WTC11 (cell line): ENCODE results near the gene ABCA12. TPM values are rescaled to one million over a fixed set of nuclear protein-coding genes. Genes with fewer than 3 reads are reported as not detected.

Source experiments
- ATAC-seq: fragments of 200-7000 bp; cut with Tn5 transposase; 2 replicates; pipeline ENCODE4 v1.10.0; 2021; ENCODE audit warnings: mild to moderate bottlenecking, moderate library complexity
- CTCF ChIA-PET: fragments of 300-600 bp; sonication (Branson Sonifier 250); formaldehyde crosslinking; loops from one replicate; lab custom pipeline; 2021; ENCODE audit warnings: antibody characterized with exemption; lab: Charles Lee
- POLR2A ChIA-PET: fragments of 350-600 bp; sonication (Branson Sonifier 250); formaldehyde crosslinking; loops from one replicate; lab custom pipeline; 2021; ENCODE audit warnings: antibody characterized with exemption; lab: Charles Lee
- DNase-seq: peaks from one replicate; pipeline ENCODE4 v3.0.0; 2021; ENCODE audit warnings: low spot score
- H3K27ac Mint-ChIP-seq: 2 replicates; pipeline ENCODE4 v1.8.0; 2021; ENCODE audit warnings: mixed read lengths
- H3K27me3 Mint-ChIP-seq: 2 replicates; pipeline ENCODE4 v1.8.0; 2021; ENCODE audit warnings: low read depth, mild to moderate bottlenecking, moderate library complexity, mixed read lengths
- H3K36me3 Mint-ChIP-seq: 2 replicates; pipeline ENCODE4 v1.8.0; 2021; ENCODE audit warnings: mixed read lengths
- H3K4me1 Mint-ChIP-seq: 2 replicates; pipeline ENCODE4 v1.8.0; 2022; ENCODE audit warnings: mixed read lengths
- H3K4me3 Mint-ChIP-seq: 2 replicates; pipeline ENCODE4 v1.8.0; 2021; ENCODE audit warnings: mild to moderate bottlenecking, moderate library complexity, mixed read lengths
- H3K9me3 Mint-ChIP-seq: 2 replicates; pipeline ENCODE4 v1.8.0; 2021; ENCODE audit warnings: mixed read lengths
- CREB1 ChIP-seq: sonication (generic); formaldehyde crosslinking; IDR thresholded peaks from 2 replicates; pipeline ENCODE4 v1.8.0; 2023; ENCODE audit warnings: mild to moderate bottlenecking, missing genetic modification reagents
- ERG ChIP-seq: fragments of 250-450 bp; sonication (Bioruptor Pico); IDR thresholded peaks from 2 replicates; pipeline ENCODE4 v1.8.0; 2021; ENCODE audit warnings: mild to moderate bottlenecking
- FOXK1 ChIP-seq: sonication (generic); formaldehyde crosslinking; IDR thresholded peaks from 2 replicates; pipeline ENCODE4 v1.8.0; 2022; ENCODE audit warnings: mild to moderate bottlenecking, moderate library complexity, missing genetic modification reagents
- GABPB1 ChIP-seq: sonication (generic); formaldehyde crosslinking; IDR thresholded peaks from 2 replicates; pipeline ENCODE4 v1.8.1; 2023; ENCODE audit warnings: mild to moderate bottlenecking, missing genetic modification reagents
- HMGA2 ChIP-seq: fragments of 250-450 bp; sonication (Bioruptor Pico); IDR thresholded peaks from 2 replicates; pipeline ENCODE4 v1.4.0; 2021; ENCODE audit warnings: mild to moderate bottlenecking, moderate library complexity
- KAT7 ChIP-seq: sonication (generic); formaldehyde crosslinking; IDR thresholded peaks from 2 replicates; pipeline ENCODE4 v1.8.1; 2023; ENCODE audit warnings: missing genetic modification reagents, mild to moderate bottlenecking, borderline replicate concordance
- MLX ChIP-seq: sonication (generic); formaldehyde crosslinking; IDR thresholded peaks from 2 replicates; pipeline ENCODE4 v1.8.1; 2023; ENCODE audit warnings: mild to moderate bottlenecking, missing genetic modification reagents, moderate library complexity
- NFE2L1 ChIP-seq: sonication (generic); formaldehyde crosslinking; IDR thresholded peaks from 2 replicates; pipeline ENCODE4 v1.8.1; 2023; ENCODE audit warnings: missing genetic modification reagents
- PRDM15 ChIP-seq: sonication (generic); formaldehyde crosslinking; IDR thresholded peaks from 2 replicates; pipeline ENCODE4 v1.8.0; 2022; ENCODE audit warnings: missing genetic modification reagents
- SMAD4 ChIP-seq: sonication (generic); formaldehyde crosslinking; IDR thresholded peaks from 2 replicates; pipeline ENCODE4 v1.8.0; 2022; ENCODE audit warnings: mild to moderate bottlenecking, missing genetic modification reagents
- SP1 ChIP-seq: sonication (generic); formaldehyde crosslinking; conservative IDR thresholded peaks from 2 replicates; pipeline ENCODE4 v1.8.1; 2022; ENCODE audit warnings: missing genetic modification reagents
- TP53 ChIP-seq: sonication (generic); formaldehyde crosslinking; IDR thresholded peaks from 2 replicates; pipeline ENCODE4 v1.8.1; 2023; ENCODE audit warnings: mild to moderate bottlenecking, missing genetic modification reagents
- ZNF317 ChIP-seq: sonication (generic); formaldehyde crosslinking; IDR thresholded peaks from 2 replicates; pipeline ENCODE4 v1.8.1; 2023; ENCODE audit warnings: low read depth, mild to moderate bottlenecking, moderate library complexity, missing genetic modification reagents, borderline replicate concordance
- total RNA-seq: library from RNA; stranded (reverse); gene quantifications from 3 replicates; pipeline ENCODE4 v1.2.3, GENCODE V29; 2021
- TF ChIP-seq, protein P1 (sequence below): sonication (generic); formaldehyde crosslinking; IDR thresholded peaks from 2 replicates; pipeline ENCODE4 v1.8.1; 2023; ENCODE audit warnings: mild to moderate bottlenecking, missing genetic modification reagents, moderate library complexity
- TF ChIP-seq, protein P2 (sequence below): sonication (generic); formaldehyde crosslinking; IDR thresholded peaks from 2 replicates; pipeline ENCODE4 v1.8.1; 2022; ENCODE audit warnings: low read depth, missing genetic modification reagents, borderline replicate concordance
- TF ChIP-seq, protein P3 (sequence below): sonication (generic); formaldehyde crosslinking; IDR thresholded peaks from 2 replicates; pipeline ENCODE4 v1.8.1; 2023; ENCODE audit warnings: mild to moderate bottlenecking, moderate library complexity, missing genetic modification reagents
- TF ChIP-seq, protein P4 (sequence below): sonication (generic); formaldehyde crosslinking; IDR thresholded peaks from 2 replicates; pipeline ENCODE4 v1.8.0; 2022; ENCODE audit warnings: mild to moderate bottlenecking, missing genetic modification reagents

Gene ABCA12
- total RNA-seq, 1 experiment from 2014 or later = 0.04 TPM

- CTCF ChIA-PET = no interaction called here
- ATAC-seq (no peak), DNase-seq (no peak)
- TF ChIP-seq, protein P1, sequence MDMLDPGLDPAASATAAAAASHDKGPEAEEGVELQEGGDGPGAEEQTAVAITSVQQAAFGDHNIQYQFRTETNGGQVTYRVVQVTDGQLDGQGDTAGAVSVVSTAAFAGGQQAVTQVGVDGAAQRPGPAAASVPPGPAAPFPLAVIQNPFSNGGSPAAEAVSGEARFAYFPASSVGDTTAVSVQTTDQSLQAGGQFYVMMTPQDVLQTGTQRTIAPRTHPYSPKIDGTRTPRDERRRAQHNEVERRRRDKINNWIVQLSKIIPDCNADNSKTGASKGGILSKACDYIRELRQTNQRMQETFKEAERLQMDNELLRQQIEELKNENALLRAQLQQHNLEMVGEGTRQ (CRISPR knock-in tag) = no peak
- TF ChIP-seq NFE2L1 = no peak
- TF ChIP-seq, protein P2, sequence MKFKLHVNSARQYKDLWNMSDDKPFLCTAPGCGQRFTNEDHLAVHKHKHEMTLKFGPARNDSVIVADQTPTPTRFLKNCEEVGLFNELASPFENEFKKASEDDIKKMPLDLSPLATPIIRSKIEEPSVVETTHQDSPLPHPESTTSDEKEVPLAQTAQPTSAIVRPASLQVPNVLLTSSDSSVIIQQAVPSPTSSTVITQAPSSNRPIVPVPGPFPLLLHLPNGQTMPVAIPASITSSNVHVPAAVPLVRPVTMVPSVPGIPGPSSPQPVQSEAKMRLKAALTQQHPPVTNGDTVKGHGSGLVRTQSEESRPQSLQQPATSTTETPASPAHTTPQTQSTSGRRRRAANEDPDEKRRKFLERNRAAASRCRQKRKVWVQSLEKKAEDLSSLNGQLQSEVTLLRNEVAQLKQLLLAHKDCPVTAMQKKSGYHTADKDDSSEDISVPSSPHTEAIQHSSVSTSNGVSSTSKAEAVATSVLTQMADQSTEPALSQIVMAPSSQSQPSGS (CRISPR knock-in tag) = no peak
- no peak for TF ChIP-seq ERG (CRISPR knock-in tag)
- TF ChIP-seq GABPB1 (CRISPR knock-in tag) = no peak
- no peak for TF ChIP-seq PRDM15
- TF ChIP-seq, protein P3, sequence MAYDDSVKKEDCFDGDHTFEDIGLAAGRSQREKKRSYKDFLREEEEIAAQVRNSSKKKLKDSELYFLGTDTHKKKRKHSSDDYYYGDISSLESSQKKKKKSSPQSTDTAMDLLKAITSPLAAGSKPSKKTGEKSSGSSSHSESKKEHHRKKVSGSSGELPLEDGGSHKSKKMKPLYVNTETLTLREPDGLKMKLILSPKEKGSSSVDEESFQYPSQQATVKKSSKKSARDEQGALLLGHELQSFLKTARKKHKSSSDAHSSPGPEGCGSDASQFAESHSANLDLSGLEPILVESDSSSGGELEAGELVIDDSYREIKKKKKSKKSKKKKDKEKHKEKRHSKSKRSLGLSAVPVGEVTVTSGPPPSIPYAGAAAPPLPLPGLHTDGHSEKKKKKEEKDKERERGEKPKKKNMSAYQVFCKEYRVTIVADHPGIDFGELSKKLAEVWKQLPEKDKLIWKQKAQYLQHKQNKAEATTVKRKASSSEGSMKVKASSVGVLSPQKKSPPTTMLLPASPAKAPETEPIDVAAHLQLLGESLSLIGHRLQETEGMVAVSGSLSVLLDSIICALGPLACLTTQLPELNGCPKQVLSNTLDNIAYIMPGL (CRISPR knock-in tag) = no peak
- no peak for TF ChIP-seq HMGA2 (CRISPR knock-in tag)
- no peak for TF ChIP-seq TP53
- no peak for TF ChIP-seq KAT7 (CRISPR knock-in tag)
- TF ChIP-seq, protein P4, sequence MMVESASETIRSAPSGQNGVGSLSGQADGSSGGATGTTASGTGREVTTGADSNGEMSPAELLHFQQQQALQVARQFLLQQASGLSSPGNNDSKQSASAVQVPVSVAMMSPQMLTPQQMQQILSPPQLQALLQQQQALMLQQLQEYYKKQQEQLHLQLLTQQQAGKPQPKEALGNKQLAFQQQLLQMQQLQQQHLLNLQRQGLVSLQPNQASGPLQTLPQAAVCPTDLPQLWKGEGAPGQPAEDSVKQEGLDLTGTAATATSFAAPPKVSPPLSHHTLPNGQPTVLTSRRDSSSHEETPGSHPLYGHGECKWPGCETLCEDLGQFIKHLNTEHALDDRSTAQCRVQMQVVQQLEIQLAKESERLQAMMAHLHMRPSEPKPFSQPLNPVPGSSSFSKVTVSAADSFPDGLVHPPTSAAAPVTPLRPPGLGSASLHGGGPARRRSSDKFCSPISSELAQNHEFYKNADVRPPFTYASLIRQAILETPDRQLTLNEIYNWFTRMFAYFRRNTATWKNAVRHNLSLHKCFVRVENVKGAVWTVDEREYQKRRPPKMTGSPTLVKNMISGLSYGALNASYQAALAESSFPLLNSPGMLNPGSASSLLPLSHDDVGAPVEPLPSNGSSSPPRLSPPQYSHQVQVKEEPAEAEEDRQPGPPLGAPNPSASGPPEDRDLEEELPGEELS (CRISPR knock-in tag) = no peak
- no peak for TF ChIP-seq CREB1
- no peak for TF ChIP-seq MLX (CRISPR knock-in tag)
- no peak for TF ChIP-seq SMAD4 (CRISPR knock-in tag)
- no peak for TF ChIP-seq FOXK1 (CRISPR knock-in tag)
- TF ChIP-seq ZNF317 (CRISPR knock-in tag) = no peak
- TF ChIP-seq SP1 (CRISPR knock-in tag) = no peak
- no peak overlapping the region for H3K27ac Mint-ChIP-seq
- POLR2A ChIA-PET = no interaction called here
- no peaks in the 10 kb centered on the region for H3K27me3 Mint-ChIP-seq
- H3K4me1 Mint-ChIP-seq = no peaks in the 10 kb centered on the region
- H3K9me3 Mint-ChIP-seq = peaks cover 19% of the 10 kb centered on the region
- H3K36me3 Mint-ChIP-seq = no peaks in the 10 kb centered on the region
- H3K4me3 Mint-ChIP-seq = no peak overlapping the region
Measured at GRCh38 chr2:215049341-215049740, 89.1 kb downstream of the ABCA12 start.
